HG03342 (cell line): ENCODE data around the gene CYBRD1.
"Not testable (repeated sequence)": the region's sequence is repeated elsewhere in the genome, so short reads cannot be mapped to it uniquely, and the experiment has no call there.

Experiments used
- ATAC-seq: cut with Tn5 transposase; IDR thresholded peaks from one replicate; pipeline ENCODE4 v1.9.1; 2021; ENCODE audit warnings: mild to moderate bottlenecking, moderate library complexity; ENCODE audit not compliant: unreplicated experiment

The CYBRD1 gene

GRCh38 chr2:171514908-171515582 is 7.2 kb upstream of the CYBRD1 start:
- ATAC-seq: no peak

GRCh38 chr2:171515672-171516298 is 6.5 kb upstream of the CYBRD1 start:
- no peak for ATAC-seq

- no peak for ATAC-seq
Observed at GRCh38 chr2:171516793-171517192, 5.5 kb upstream of the CYBRD1 start.

- ATAC-seq: no peak
Observed at GRCh38 chr2:171520471-171520870, 1.8 kb upstream of the CYBRD1 start.

GRCh38 chr2:171521361-171522051 is 768 bp upstream of the CYBRD1 start:
- ATAC-seq: peak; percentile 5

- ATAC-seq: peak; percentile 29
Observed at GRCh38 chr2:171522788-171523087, 464 bp downstream of the CYBRD1 start.

GRCh38 chr2:171523088-171524017 is 1.1 kb downstream of the CYBRD1 start:
- peak; percentile 25 for ATAC-seq

GRCh38 chr2:171524018-171524401 is 1.7 kb downstream of the CYBRD1 start:
- ATAC-seq: no peak

- no peak for ATAC-seq
Observed at GRCh38 chr2:171529914-171530313, 7.6 kb downstream of the CYBRD1 start.

GRCh38 chr2:171530378-171530777 is 8.1 kb downstream of the CYBRD1 start:
- ATAC-seq: no peak

- not testable (repeated sequence) for ATAC-seq
Observed at GRCh38 chr2:171530859-171531258, 8.6 kb downstream of the CYBRD1 start.

- ATAC-seq: no peak
Observed at GRCh38 chr2:171531291-171531690, 9.0 kb downstream of the CYBRD1 start.

GRCh38 chr2:171531836-171532450 is 9.7 kb downstream of the CYBRD1 start:
- no peak for ATAC-seq

GRCh38 chr2:171533331-171533730 is 11.1 kb downstream of the CYBRD1 start:
- ATAC-seq: no peak

- not testable (repeated sequence) for ATAC-seq
Observed at GRCh38 chr2:171535528-171535927, 13.3 kb downstream of the CYBRD1 start.

GRCh38 chr2:171540437-171540836 is 18.2 kb downstream of the CYBRD1 start:
- ATAC-seq: no peak

GRCh38 chr2:171541202-171541887 is 19.1 kb downstream of the CYBRD1 start:
- ATAC-seq: no peak

- ATAC-seq: no peak
Observed at GRCh38 chr2:171545086-171545485, 22.8 kb downstream of the CYBRD1 start.

GRCh38 chr2:171547256-171547655 is 25.0 kb downstream of the CYBRD1 start:
- no peak for ATAC-seq

GRCh38 chr2:171547720-171548119 is 25.4 kb downstream of the CYBRD1 start:
- no peak for ATAC-seq
